GM12875 (cell line): ENCODE data around the gene FAM107B.

ENCODE experiments used
- H3K4me3 ChIP-seq: one replicate; pipeline ENCODE4 v1.5.1; 2011; ENCODE audit warnings: low read depth, low read length, control low read depth
- CTCF ChIP-seq: IDR thresholded peaks from 2 replicates; pipeline ENCODE4 v1.5.1; 2011; ENCODE audit warnings: low read depth, mild to moderate bottlenecking, control low read depth, inconsistent platforms, low read length, moderate library complexity, borderline replicate concordance; ENCODE audit not compliant: insufficient read depth

The FAM107B gene

GRCh38 chr10:14586901-14587300, 187.8 kb downstream of the FAM107B start:
- H3K4me3 ChIP-seq, result no peak overlapping the region
- TF ChIP-seq CTCF, result no peak

- no peak overlapping the region for H3K4me3 ChIP-seq
- no peak for TF ChIP-seq CTCF
Observed at GRCh38 chr10:14585287-14586193, 189.2 kb downstream of the FAM107B start.

GRCh38 chr10:14584661-14585060, 190.0 kb downstream of the FAM107B start:
- no peak overlapping the region for H3K4me3 ChIP-seq
- no peak for TF ChIP-seq CTCF

- TF ChIP-seq CTCF, result no peak
- H3K4me3 ChIP-seq, result no peak overlapping the region
Observed at GRCh38 chr10:14583967-14584366, 190.7 kb downstream of the FAM107B start.

GRCh38 chr10:14583252-14583651, 191.4 kb downstream of the FAM107B start:
- no peak overlapping the region for H3K4me3 ChIP-seq

GRCh38 chr10:14581553-14582321, 193.0 kb downstream of the FAM107B start:
- H3K4me3 ChIP-seq, result no peak overlapping the region
- no peak for TF ChIP-seq CTCF

More at GRCh38 chr10:14583252-14583651, 191.4 kb downstream of the FAM107B start:
- TF ChIP-seq CTCF, result no peak
